HEK293T (cell line): ENCODE data around the gene TMED9.

Source experiments
- CTCF ChIA-PET: fragments of 350-600 bp; formaldehyde crosslinking; extraction: SDS; loops from one replicate; lab custom pipeline; 2021; ENCODE audit warnings: antibody characterized with exemption, inconsistent platforms; lab: Yijun Ruan, JAX
- POLR2A ChIA-PET: fragments of 350-600 bp; formaldehyde crosslinking; extraction: SDS; loops from one replicate; lab custom pipeline; 2020; ENCODE audit warnings: antibody characterized with exemption, inconsistent platforms; lab: Yijun Ruan, JAX
- DNase-seq: peaks from one replicate; pipeline ENCODE4 v3.0.0; 2012; ENCODE audit warnings: mixed read lengths; ENCODE audit errors: extremely low spot score
- ARNT ChIP-seq: fragments of 450-650 bp; IDR thresholded peaks from 2 replicates; pipeline ENCODE4 v1.6.1; 2017; ENCODE audit warnings: mild to moderate bottlenecking
- BHLHE40 ChIP-seq: fragments of 450-650 bp; IDR thresholded peaks from 2 replicates; pipeline ENCODE4 v1.6.1; 2016; ENCODE audit warnings: mild to moderate bottlenecking, moderate library complexity, borderline replicate concordance
- CTBP1 ChIP-seq: fragments of 450-650 bp; IDR thresholded peaks from 2 replicates; pipeline ENCODE4 v1.6.1; 2016; ENCODE audit warnings: borderline replicate concordance
- ELF4 ChIP-seq: fragments of 450-650 bp; IDR thresholded peaks from 2 replicates; pipeline ENCODE4 v1.6.1; 2017; ENCODE audit warnings: antibody characterized with exemption
- FOXA1 ChIP-seq: fragments of 450-650 bp; IDR thresholded peaks from 2 replicates; pipeline ENCODE4 v1.6.1; 2016; ENCODE audit warnings: mild to moderate bottlenecking
- FOXK2 ChIP-seq: fragments of 450-650 bp; IDR thresholded peaks from 2 replicates; pipeline ENCODE4 v1.6.1; 2016; ENCODE audit warnings: mild to moderate bottlenecking
- FOXM1 ChIP-seq: fragments of 450-650 bp; IDR thresholded peaks from 2 replicates; pipeline ENCODE4 v1.6.1; 2017; ENCODE audit warnings: mild to moderate bottlenecking, borderline replicate concordance
- HDGF ChIP-seq: fragments of 450-650 bp; IDR thresholded peaks from 2 replicates; pipeline ENCODE4 v1.6.1; 2017; ENCODE audit warnings: antibody characterized with exemption, borderline replicate concordance
- L3MBTL2 ChIP-seq: fragments of 450-650 bp; conservative IDR thresholded peaks from 2 replicates; pipeline ENCODE4 v1.6.1; 2016; ENCODE audit warnings: mild to moderate bottlenecking
- LEF1 ChIP-seq: fragments of 450-650 bp; IDR thresholded peaks from 2 replicates; pipeline ENCODE4 v1.6.1; 2017; ENCODE audit warnings: mild to moderate bottlenecking, borderline replicate concordance
- NFRKB ChIP-seq: fragments of 450-650 bp; IDR thresholded peaks from 2 replicates; pipeline ENCODE4 v1.6.1; 2016; ENCODE audit warnings: mild to moderate bottlenecking, moderate library complexity
- SP1 ChIP-seq: fragments of 450-650 bp; IDR thresholded peaks from 2 replicates; pipeline ENCODE4 v1.6.1; 2017
- SUZ12 ChIP-seq: fragments of 450-650 bp; IDR thresholded peaks from 2 replicates; pipeline ENCODE4 v1.6.1; 2016; ENCODE audit warnings: mild to moderate bottlenecking
- TARDBP ChIP-seq: fragments of 450-650 bp; IDR thresholded peaks from 2 replicates; pipeline ENCODE4 v1.6.1; 2016
- ZNF384 ChIP-seq: fragments of 450-650 bp; IDR thresholded peaks from 2 replicates; pipeline ENCODE4 v1.6.1; 2016
- TF ChIP-seq, protein P1 (sequence below): fragments of 450-650 bp; IDR thresholded peaks from 2 replicates; pipeline ENCODE4 v1.6.1; 2016

Gene TMED9

GRCh38 chr5:177595991-177596774 lies 4.2 kb downstream of the TMED9 start:
- ChIA-PET CTCF (interaction anchor here (1.0 kb wide), 1 partner anchor 11 kb away, joined by 5 read pairs; no protein-coding TSS in a partner anchor), POLR2A (no interaction called here)
- DNase-seq = no peak
- TF ChIP-seq CTBP1 (no peak), ZNF384 (no peak), FOXM1 (no peak), HDGF (no peak), ARNT (no peak), FOXK2 (no peak), SUZ12 (no peak), FOXA1 (no peak), L3MBTL2 (no peak), NFRKB (no peak)
- TF ChIP-seq, protein P1, sequence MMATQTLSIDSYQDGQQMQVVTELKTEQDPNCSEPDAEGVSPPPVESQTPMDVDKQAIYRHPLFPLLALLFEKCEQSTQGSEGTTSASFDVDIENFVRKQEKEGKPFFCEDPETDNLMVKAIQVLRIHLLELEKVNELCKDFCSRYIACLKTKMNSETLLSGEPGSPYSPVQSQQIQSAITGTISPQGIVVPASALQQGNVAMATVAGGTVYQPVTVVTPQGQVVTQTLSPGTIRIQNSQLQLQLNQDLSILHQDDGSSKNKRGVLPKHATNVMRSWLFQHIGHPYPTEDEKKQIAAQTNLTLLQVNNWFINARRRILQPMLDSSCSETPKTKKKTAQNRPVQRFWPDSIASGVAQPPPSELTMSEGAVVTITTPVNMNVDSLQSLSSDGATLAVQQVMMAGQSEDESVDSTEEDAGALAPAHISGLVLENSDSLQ = no peak

DNA sequence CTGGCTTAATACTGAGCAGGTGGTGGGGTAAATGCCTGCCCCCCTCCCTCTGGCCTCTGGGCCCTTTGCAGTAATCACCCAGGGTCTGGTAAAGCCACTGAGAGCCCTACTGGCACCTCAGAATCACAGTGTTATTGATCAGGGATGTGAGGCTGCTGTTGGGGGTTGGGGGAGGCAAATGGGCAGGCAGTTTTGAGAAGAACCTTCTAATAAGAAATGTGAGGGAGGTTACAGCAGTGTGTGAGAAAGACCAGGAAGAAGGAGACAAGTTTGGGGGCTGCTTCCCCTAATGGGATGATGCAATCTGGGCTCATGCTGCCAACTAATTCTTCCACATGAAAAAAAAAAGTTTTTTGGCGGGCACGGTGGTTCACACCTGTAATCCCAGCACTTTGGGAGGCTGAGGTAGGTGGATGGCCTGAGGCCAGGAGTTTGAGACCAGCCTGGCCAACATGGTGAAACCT lies 4.8 kb downstream of the TMED9 start:
- CTCF ChIA-PET = no interaction called here
- DNase-seq = no peak

DNA sequence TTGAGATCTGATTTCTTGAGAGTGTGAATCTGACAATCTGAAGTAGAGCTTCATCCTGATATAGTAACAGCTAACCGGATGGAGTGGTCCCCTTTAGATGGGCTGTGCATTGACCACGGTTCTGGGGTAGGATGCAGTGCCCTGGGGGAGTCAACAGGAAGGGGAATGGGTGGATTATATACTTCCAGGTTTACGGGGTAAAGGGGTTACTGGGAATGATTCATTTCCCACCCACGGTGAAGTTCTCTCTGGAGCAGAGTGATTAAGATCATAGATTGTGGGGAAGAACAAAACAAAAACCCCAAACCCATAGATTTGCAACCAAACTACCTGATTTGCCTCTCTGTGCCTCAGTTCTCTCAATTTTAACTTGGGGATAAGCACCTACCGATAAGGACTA lies 6.5 kb downstream of the TMED9 start:
- no peak for DNase-seq
- ChIA-PET POLR2A (interaction anchor here (1.2 to 1.5 kb wide), 2 partner anchors 10 to 101 kb away, joined by 3 read pairs; partner anchors contain the start of gene PDLIM7), CTCF (no interaction called here)
- TF ChIP-seq BHLHE40 (no peak), TARDBP (no peak), NFRKB (no peak), HDGF (no peak), CTBP1 (no peak)

More for the DNA sequence above, 4.8 kb downstream of the TMED9 start:
- TF ChIP-seq, protein P1 = no peak
- no peak for TF ChIP-seq SUZ12
- TF ChIP-seq SP1 = no peak
- TF ChIP-seq FOXM1 = no peak
- TF ChIP-seq HDGF = no peak
- no peak for TF ChIP-seq FOXA1
- no peak for TF ChIP-seq TARDBP
- TF ChIP-seq LEF1 = no peak
- no peak for TF ChIP-seq L3MBTL2
- TF ChIP-seq NFRKB = no peak
- TF ChIP-seq ZNF384 = no peak
- no peak for TF ChIP-seq ELF4
- TF ChIP-seq CTBP1 = no peak
- no peak for TF ChIP-seq FOXK2
- TF ChIP-seq BHLHE40 = no peak
- TF ChIP-seq ARNT = no peak
- POLR2A ChIA-PET = no interaction called here

- DNase-seq = peak; percentile 91
- ChIA-PET CTCF (interaction anchor here (0.5 to 0.6 kb wide), 2 partner anchors 30 to 78 kb away, joined by 3 read pairs; no protein-coding TSS in a partner anchor), POLR2A (interaction anchor here (0.9 to 1.6 kb wide), 7 partner anchors 8 to 106 kb away, joined by 3 to 5 read pairs (median 4); partner anchors contain the start of genes PDLIM7 and TMED9)
- TF ChIP-seq ARNT (peak; percentile 92), TARDBP (no peak), FOXM1 (peak; percentile 84), ELF4 (0 out of 2 replicates have a peak, but pooled peaks have one; percentile 4)
- TF ChIP-seq, protein P1 = no peak
Observed at GRCh38 chr5:177599731-177600507, 7.9 kb downstream of the TMED9 start, which contains the start of gene B4GALT7. Gene B4GALT7 (plus strand): TSS chr5:177600132. CDS start chr5:177600211, 79 bp downstream.

DNA sequence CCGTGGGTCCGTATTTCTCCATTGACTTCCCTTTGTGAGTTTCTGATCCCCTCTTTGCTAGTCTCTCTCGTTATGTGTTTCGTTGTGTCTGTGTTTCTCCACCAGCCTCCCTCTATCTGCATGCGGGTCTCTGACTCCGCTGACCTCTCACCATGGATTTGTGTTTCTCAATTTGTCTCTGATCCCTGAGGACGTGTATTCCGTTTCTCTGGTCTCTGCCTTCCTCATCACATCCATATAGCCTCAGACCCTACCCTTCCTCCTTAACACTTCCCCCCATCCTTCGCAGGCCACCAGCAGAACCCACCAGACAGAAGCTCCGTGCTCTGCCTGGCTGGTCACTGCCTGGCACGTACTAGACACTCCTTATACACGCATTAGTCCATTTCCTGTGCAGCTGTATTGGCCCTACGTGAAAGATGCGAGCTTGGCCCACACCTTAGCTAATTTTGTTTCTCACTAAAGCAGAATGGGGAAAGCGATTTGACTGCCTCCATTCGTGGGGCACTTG lies 8.6 kb downstream of the TMED9 start:
- DNase-seq = no peak
- TF ChIP-seq L3MBTL2 (no peak), SP1 (no peak), BHLHE40 (no peak), FOXA1 (no peak), HDGF (no peak), NFRKB (no peak), LEF1 (no peak), FOXM1 (no peak), FOXK2 (no peak), ZNF384 (no peak), CTBP1 (no peak)
- TF ChIP-seq, protein P1 = no peak
- POLR2A ChIA-PET = interaction anchor here (0.9 to 1.6 kb wide), 4 partner anchors 8 to 107 kb away, joined by 3 to 5 read pairs (median 4); partner anchors contain the start of gene TMED9

More for the DNA sequence above, 8.6 kb downstream of the TMED9 start:
- CTCF ChIA-PET = interaction anchor here (0.6 kb wide), 1 partner anchor 77 kb away, joined by 3 read pairs; no protein-coding TSS in a partner anchor
